HT1080 (cell line): ENCODE data around the gene ACTL6B. TPM values are rescaled to one million over a fixed set of nuclear protein-coding genes. Genes with fewer than 3 reads are reported as not detected.

Experiments used
- DNase-seq: peaks from one replicate; pipeline ENCODE4 v3.0.0-alpha.2; 2015; ENCODE audit warnings: low read depth
- total RNA-seq: library from RNA; depleted of rRNA; stranded (reverse); fragments of >200 nt; shearing (Covaris generic); gene quantifications from 2 replicates; pipeline ENCODE4 v1.2.3, GENCODE V29; 2014; rRNA removed

ACTL6B gene
- total RNA-seq, 1 experiment from 2014 or later, result not detected

DNA sequence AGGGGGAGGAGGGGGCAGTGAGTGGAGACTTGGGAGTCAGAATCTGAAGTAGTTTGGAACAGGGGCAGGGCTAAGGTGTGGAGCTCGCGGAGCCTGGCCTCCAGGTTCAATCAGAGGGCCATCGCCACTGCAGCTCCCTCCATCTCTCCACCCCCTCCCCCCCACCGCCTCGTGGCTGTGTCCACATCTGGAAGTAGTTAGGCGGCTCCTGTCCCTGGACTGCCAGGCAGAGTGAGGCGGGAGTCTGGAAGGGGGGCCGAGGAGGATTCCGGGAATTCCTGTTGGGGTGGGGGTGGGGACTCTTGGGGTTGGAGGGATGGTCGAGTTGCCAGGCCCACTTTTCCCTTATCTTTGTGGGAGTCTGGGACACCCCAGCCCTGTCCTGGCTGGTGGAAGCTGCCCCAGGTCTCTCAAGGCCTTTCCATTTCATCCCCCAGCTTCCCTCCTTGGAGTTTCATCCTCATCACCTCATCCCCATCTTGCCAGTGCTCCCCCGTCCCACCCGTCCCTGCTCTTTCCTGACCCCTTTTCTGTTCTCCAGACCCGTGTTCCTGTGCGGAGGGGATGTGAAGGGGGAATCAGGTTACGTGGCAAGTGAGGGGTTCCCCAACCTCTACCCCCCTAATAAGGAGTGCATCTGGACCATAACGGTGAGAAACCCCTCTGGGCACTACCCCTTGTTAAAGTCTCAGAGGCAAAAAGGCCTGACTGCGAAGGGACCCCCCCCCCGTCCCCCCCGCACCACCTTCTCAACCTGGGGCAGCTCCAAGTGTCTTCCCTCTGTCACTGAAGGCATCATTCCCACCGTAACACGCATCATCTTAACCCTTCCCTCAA, 53.1 kb downstream of the ACTL6B start:
- DNase-seq, result no peak

DNA sequence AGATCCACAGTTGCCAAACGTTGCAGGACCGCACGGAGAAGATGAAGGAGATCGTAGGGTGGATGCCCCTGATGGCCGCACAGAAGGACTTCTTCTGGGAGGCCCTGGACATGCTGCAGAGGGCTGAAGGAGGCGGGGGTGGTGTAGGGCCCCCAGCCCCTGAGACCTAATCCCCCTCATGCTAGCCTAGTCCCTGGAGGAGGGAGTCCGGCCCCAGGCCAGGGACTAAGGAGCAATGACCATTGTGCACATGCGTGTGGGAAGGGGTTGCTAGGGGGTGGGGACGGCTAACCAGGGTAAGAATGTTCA, 55.6 kb downstream of the ACTL6B start:
- no peak for DNase-seq

DNA sequence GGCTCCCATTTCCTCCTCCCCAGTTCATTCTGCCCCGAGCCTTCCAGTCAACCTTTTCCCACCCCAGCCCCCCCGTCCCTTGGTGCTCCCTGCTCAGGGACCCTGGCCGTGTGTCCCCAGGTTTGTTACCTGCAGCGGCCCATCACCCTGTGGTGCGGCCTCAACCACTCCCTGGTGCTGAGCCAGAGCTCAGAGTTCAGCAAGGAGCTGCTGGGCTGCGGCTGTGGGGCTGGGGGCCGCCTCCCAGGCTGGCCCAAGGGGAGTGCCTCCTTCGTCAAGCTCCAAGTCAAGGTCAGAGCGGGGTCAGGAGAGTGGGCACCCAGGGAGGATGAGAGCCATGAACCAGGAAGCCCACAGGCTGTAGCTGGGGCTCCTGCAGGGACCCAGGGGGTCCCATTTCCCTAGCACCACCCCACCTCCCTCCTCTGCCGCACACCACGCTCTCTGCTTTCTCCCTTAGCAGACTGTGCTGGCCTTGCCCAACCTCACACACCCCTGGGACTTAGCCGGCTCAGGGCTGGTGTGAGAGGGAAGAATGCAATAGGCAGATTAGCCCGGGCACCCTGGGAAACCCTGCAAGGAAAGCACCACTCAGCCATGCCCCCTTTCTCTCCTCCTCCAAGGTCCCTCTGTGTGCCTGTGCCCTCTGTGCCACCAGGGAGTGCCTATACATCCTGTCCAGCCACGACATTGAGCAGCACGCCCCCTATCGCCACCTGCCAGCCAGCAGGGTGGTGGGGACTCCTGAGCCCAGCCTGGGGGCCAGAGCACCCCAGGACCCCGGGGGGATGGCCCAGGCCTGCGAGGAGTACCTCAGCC, 56.1 kb downstream of the ACTL6B start:
- no peak for DNase-seq

DNA sequence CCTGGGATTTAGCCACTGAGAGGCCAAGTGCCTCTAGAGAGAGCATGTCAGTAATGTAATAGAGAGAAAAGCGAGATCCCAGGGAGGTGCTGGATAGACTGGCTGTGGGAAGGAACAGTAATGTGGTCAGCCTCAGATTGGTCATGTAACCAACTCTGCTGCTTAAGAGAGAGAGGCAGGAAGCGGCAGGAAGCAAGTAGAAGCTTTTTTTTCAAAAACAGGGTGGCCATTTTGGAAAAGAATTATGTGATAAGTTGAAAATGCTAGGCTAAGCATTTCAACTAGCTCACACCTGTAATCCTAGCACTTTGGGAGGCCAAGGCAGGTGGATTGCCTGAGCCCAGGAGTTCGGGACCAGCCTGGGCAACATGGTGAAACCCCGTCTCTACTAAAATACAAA, 57.8 kb downstream of the ACTL6B start:
- peak; percentile 48 for DNase-seq

DNA sequence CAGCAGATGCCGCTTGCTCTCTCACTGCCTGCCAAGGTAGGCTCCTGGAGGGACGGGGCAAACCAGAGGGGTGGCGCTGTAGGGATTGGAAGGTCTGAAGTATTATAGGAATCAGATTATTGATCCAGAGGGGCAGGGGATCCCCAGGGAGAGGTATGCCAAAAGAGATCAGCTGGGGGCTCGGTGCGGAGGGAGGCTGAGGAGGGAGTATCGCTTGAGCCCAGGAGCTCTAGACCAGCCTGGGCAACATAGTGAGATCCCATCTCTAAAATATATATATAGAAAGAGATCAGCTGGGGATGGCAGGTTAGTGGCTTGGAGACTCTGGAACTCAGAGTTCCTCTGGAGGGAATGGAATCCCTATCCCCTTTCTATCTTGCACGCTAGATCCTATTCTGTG, 61.1 kb downstream of the ACTL6B start:
- DNase-seq, result no peak

Other genes starting within 250 kb of the ACTL6B start
- gene ZCWPW1, start 227.7 kb downstream of the ACTL6B start, total RNA-seq, result 1.0 and 1.1 TPM in 2 replicates
- gene MEPCE, start 226.6 kb downstream of the ACTL6B start, total RNA-seq, result 69.7 and 86.6 TPM in 2 replicates
- gene PPP1R35, start 220.0 kb downstream of the ACTL6B start, total RNA-seq, result 47.7 and 64.3 TPM in 2 replicates
- 0.85 TPM in 1 of 2 replicates, not detected in the other for gene SPACDR, start 192.2 kb downstream of the ACTL6B start, total RNA-seq
- gene TSC22D4, start 177.2 kb downstream of the ACTL6B start, total RNA-seq, result 58.9 and 65.7 TPM in 2 replicates
- 0.10 and 0.20 TPM in 2 replicates for gene NYAP1, start 172.5 kb downstream of the ACTL6B start, total RNA-seq
- gene AGFG2, start 117.2 kb downstream of the ACTL6B start, total RNA-seq, result 13.5 and 19.9 TPM in 2 replicates
- gene SAP25, start 82.5 kb downstream of the ACTL6B start, total RNA-seq, result 0.43 and 1.6 TPM in 2 replicates
- 14.3 and 19.7 TPM in 2 replicates for gene LRCH4, start 70.3 kb downstream of the ACTL6B start, total RNA-seq
- 0.37 TPM in 1 of 2 replicates, not detected in the other for gene FBXO24, start 70.1 kb downstream of the ACTL6B start, total RNA-seq
- 0.73 and 1.5 TPM in 2 replicates for gene PCOLCE, start 54.1 kb downstream of the ACTL6B start, total RNA-seq
- 3.6 and 13.0 TPM in 2 replicates for gene MOSPD3, start 43.9 kb downstream of the ACTL6B start, total RNA-seq
- gene TFR2, start 14.9 kb downstream of the ACTL6B start, total RNA-seq, result not detected in 2 replicates
- 92.6 and 162 TPM in 2 replicates for gene GNB2, start 17.3 kb upstream of the ACTL6B start, total RNA-seq
- 11.9 and 13.8 TPM in 2 replicates for gene GIGYF1, start 37.8 kb upstream of the ACTL6B start, total RNA-seq
- 167 and 168 TPM in 2 replicates for gene POP7, start 49.7 kb upstream of the ACTL6B start, total RNA-seq
- gene EPO, start 64.0 kb upstream of the ACTL6B start, total RNA-seq, result not detected in 2 replicates
- not detected in 2 replicates for gene ZAN, start 77.1 kb upstream of the ACTL6B start, total RNA-seq
- 37.1 and 39.4 TPM in 2 replicates for gene EPHB4, start 171.1 kb upstream of the ACTL6B start, total RNA-seq
- 19.9 and 27.4 TPM in 2 replicates for gene SLC12A9, start 196.3 kb upstream of the ACTL6B start, total RNA-seq
- gene TRIP6, start 210.9 kb upstream of the ACTL6B start, total RNA-seq, result 164 and 171 TPM in 2 replicates
- 119 and 127 TPM in 2 replicates for gene SRRT, start 218.7 kb upstream of the ACTL6B start, total RNA-seq
- 7.4 and 8.9 TPM in 2 replicates for gene UFSP1, start 233.3 kb upstream of the ACTL6B start, total RNA-seq
- gene ACHE, start 239.4 kb upstream of the ACTL6B start, total RNA-seq, result 0.27 TPM in 1 of 2 replicates, not detected in the other